ENCODE measurements around the gene POU2F2. TPM values are rescaled to one million over a fixed set of nuclear protein-coding genes. Genes with fewer than 3 reads are reported as not detected.

POU2F2 gene
- total RNA-seq, 1 experiment from 2014 or later = 0.89 TPM

- no peak overlapping the region for H2AFZ ChIP-seq (ENCODE audit: low read depth, low read length, poor library complexity, severe bottlenecking)
- H3K79me2 ChIP-seq (ENCODE audit: insufficient read depth, low read length) = no peaks in the 10 kb centered on the region
- H3K4me2 ChIP-seq (ENCODE audit: low read length) = peak overlapping the region; percentile 35
- CTCF ChIA-PET = interaction anchor here (1.2 kb wide), 1 partner anchor 17 kb away, joined by 6 read pairs; no protein-coding TSS in a partner anchor
- peaks cover 5 to 19% of the 10 kb centered on the region in 2 experiments; a peak in 2 of 4 replicates for H3K4me1 ChIP-seq (ENCODE audit: control insufficient read depth in 1 of 2, insufficient read depth in 2 of 2, low read length in 2 of 2)
- no peaks in the 10 kb centered on the region for H3K9me2 ChIP-seq (ENCODE audit: insufficient read depth)
- H3K4me3 ChIP-seq (replicated peaks in 1 of 2; ENCODE audit: low read depth in 1 of 2, low read length in 2 of 2) = no peak overlapping the region
- no TSS peak for BruUV-seq (replicated peaks)
- no peaks in the 10 kb centered on the region for H4K20me1 ChIP-seq (ENCODE audit: insufficient read depth)
- RAD21 ChIA-PET (ENCODE audit: low non-redundant PET in 1 of 2, low total read pairs in 2 of 2, uncharacterized antibody in 2 of 2, unreplicated experiment in 2 of 2) = no interaction called here
- POLR2A ChIA-PET = interaction anchor here (1.3 kb wide), 1 partner anchor 23 kb away, joined by 4 read pairs; no protein-coding TSS in a partner anchor
- no peak overlapping the region; the same call in 1 of the 2 replicates for H3K27ac ChIP-seq (ENCODE audit: low read depth, low read length)
- H3K36me3 ChIP-seq (ENCODE audit: control insufficient read depth in 1 of 2, insufficient read depth in 2 of 2, low read length in 2 of 2) = no peaks in the 10 kb centered on the region
- TF ChIP-seq ZNF274 (IDR thresholded peaks at IDR 0.05; ENCODE audit: low read depth, low read length) = no peak
- no peak for TF ChIP-seq TCF7L2 (IDR thresholded peaks at IDR 0.05; ENCODE audit: borderline replicate concordance, extremely low read depth, insufficient read depth, insufficient read length)
- 0 out of 2 replicates have a peak, but pooled peaks have one; percentile 27 for TF ChIP-seq FOSL1 (IDR thresholded peaks at IDR 0.05; ENCODE audit: low read depth)
- no peak for TF ChIP-seq EZH2 (IDR thresholded peaks at IDR 0.05)
- no peak for TF ChIP-seq ATF3 (IDR thresholded peaks at IDR 0.05)
- TF ChIP-seq POLR2A (IDR thresholded peaks at IDR 0.05; ENCODE audit: borderline replicate concordance, extremely low read depth, insufficient read depth, insufficient read length) = no peak
- no peak for TF ChIP-seq REST (IDR thresholded peaks at IDR 0.05; ENCODE audit: low read depth)
- TF ChIP-seq SIN3A (IDR thresholded peaks at IDR 0.05; ENCODE audit: low read depth) = no peak
- intact Hi-C loops (cut with micrococcal nuclease) = no loop called here
- DNase-seq (ENCODE audit: low read depth, low spot score) (no peak), ATAC-seq (peak; percentile 83)
- no peaks in the 10 kb centered on the region for H3K9me3 ChIP-seq (ENCODE audit: control insufficient read depth in 1 of 2, insufficient read depth in 1 of 2, low read depth in 1 of 2, low read length in 2 of 2)
- H3K9ac ChIP-seq (ENCODE audit: low read length) = no peak overlapping the region
- H3K27me3 ChIP-seq (ENCODE audit: insufficient read depth, low read length) = no peaks in the 10 kb centered on the region
Observed at GRCh38 chr19:42051166-42052115, 80.8 kb downstream of the POU2F2 start.
